Measurements from ENCODE around the gene PRSS50. TPM values are rescaled to one million over a fixed set of nuclear protein-coding genes. Genes with fewer than 3 reads are reported as not detected.
"Not testable (repeated sequence)": the region's sequence is repeated elsewhere in the genome, so short reads cannot be mapped to it uniquely, and the experiment has no call there.

The PRSS50 gene
- total RNA-seq, 4 donors from 2014 or later = not detected

GRCh38 chr3:46705022-46705530, 12.6 kb downstream of the PRSS50 start:
- in situ Hi-C loops (cut with MboI; ENCODE audit: low sequenced_read_pairs in 4 of 4) (loop anchor here (5.0 to 25.0 kb wide), 3 partner anchors 187 to 632 kb away; no protein-coding TSS in a partner anchor), intact Hi-C loops (cut with DNase I; ENCODE audit: low total_unique reads) (loop anchor here (1.0 to 5.0 kb wide), 4 partner anchors 142 to 292 kb away; no protein-coding TSS in a partner anchor)
- Histone ChIP-seq H3K27me3 (no peaks in the 10 kb centered on the region), H3K9me3 (no peaks in the 10 kb centered on the region), H3K4me3 (no peak overlapping the region), H3K36me3 (no peaks in the 10 kb centered on the region), H3K27ac (no peak overlapping the region), H3K4me1 (peaks cover 15 to 34% of the 10 kb centered on the region in 2 donors)
- TF ChIP-seq POLR2A (IDR thresholded peaks at IDR 0.05) = no peak
- TF ChIP-seq, protein P1, sequence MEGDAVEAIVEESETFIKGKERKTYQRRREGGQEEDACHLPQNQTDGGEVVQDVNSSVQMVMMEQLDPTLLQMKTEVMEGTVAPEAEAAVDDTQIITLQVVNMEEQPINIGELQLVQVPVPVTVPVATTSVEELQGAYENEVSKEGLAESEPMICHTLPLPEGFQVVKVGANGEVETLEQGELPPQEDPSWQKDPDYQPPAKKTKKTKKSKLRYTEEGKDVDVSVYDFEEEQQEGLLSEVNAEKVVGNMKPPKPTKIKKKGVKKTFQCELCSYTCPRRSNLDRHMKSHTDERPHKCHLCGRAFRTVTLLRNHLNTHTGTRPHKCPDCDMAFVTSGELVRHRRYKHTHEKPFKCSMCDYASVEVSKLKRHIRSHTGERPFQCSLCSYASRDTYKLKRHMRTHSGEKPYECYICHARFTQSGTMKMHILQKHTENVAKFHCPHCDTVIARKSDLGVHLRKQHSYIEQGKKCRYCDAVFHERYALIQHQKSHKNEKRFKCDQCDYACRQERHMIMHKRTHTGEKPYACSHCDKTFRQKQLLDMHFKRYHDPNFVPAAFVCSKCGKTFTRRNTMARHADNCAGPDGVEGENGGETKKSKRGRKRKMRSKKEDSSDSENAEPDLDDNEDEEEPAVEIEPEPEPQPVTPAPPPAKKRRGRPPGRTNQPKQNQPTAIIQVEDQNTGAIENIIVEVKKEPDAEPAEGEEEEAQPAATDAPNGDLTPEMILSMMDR (IDR thresholded peaks at IDR 0.05 in 4 of 5, conservative IDR thresholded peaks at IDR 0.05 in 1 of 5) = peak; percentile 94 to 99 (median 98)
- DNase-seq = peak; percentile 52 to 70
- peak; percentile 85 to 89 for ATAC-seq

DNA sequence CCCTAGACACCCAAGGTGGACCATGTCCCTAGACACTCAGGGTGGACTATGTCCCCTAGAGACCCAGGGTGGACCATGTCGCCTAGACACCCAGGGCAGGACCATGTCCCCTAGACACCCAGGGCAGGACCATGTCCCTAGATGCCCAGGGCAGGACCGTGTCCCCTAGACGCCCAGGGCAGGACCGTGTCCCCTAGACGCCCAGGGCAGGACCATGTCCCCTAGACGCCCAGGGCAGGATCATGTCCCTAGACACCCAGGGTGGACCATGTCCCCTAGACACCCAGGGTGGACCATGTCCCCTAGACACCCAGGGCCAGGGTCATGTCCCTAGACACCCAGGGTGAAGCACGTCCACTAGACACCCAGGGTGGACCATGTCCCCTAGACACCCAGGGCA, 13.3 kb downstream of the PRSS50 start:
- H3K9me3 ChIP-seq, H3K36me3 ChIP-seq, ATAC-seq, H3K4me3 ChIP-seq, H3K27ac ChIP-seq, H3K27me3 ChIP-seq: not testable (repeated sequence)
- DNase-seq = peak in 1 of 2 donors; percentile 9
- H3K4me1 ChIP-seq = peaks cover 22 to 36% of the 10 kb centered on the region in 2 donors
- intact Hi-C loops (cut with DNase I; ENCODE audit: low total_unique reads) (loop anchor here (5.0 kb wide), 1 partner anchor 618 kb away; no protein-coding TSS in a partner anchor), in situ Hi-C loops (cut with MboI; ENCODE audit: low sequenced_read_pairs in 4 of 4) (loop anchor here (5.0 to 25.0 kb wide), 3 partner anchors 208 to 633 kb away; no protein-coding TSS in a partner anchor)

DNA sequence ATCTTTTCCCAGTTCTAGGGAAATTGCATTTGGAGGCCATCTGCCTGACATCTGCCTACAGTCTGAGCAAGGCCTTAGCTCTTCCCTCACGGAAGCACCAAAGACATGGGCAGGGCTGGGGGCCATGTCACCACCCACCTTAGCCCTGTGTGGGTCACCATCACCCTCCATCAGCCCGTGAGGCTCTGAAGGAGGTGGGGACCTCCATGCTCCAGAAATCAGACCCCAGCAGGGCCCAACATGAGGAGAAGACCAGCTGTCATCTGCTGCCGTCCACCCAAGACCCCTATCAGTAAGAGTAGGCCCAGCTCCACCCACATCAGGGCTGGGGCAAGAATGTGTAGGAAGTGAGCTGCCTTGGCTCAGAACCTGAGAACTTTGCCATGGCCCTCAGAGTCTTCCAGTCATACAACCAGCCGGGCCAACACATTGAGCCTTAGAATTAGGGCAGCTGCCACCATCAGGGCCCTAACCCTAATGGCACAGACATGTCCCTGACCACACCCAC, 14.6 kb downstream of the PRSS50 start:
- intact Hi-C loops (cut with DNase I; ENCODE audit: low total_unique reads) = loop anchor here (1.0 to 5.0 kb wide), 2 partner anchors 206 to 619 kb away; no protein-coding TSS in a partner anchor
- peaks cover 23 to 29% of the 10 kb centered on the region in 2 donors for H3K4me1 ChIP-seq

GRCh38 chr3:46702246-46703012, 15.2 kb downstream of the PRSS50 start:
- in situ Hi-C loops (cut with MboI; ENCODE audit: low sequenced_read_pairs in 4 of 4) (loop anchor here (5.0 to 25.0 kb wide), 3 partner anchors 210 to 635 kb away; no protein-coding TSS in a partner anchor), intact Hi-C loops (cut with DNase I; ENCODE audit: low total_unique reads) (loop anchor here (1.0 to 5.0 kb wide), 2 partner anchors 207 to 620 kb away; no protein-coding TSS in a partner anchor)
- DNase-seq = peak in 1 of 2 donors; percentile 43
- ATAC-seq = peak in 1 of 2 donors; percentile 50
- Histone ChIP-seq H3K36me3 (no peaks in the 10 kb centered on the region), H3K4me3 (no peak overlapping the region), H3K27ac (peak overlapping the region in 1 of 4 donors; percentile 26), H3K4me1 (peaks cover 26 to 27% of the 10 kb centered on the region in 2 donors), H3K27me3 (no peaks in the 10 kb centered on the region), H3K9me3 (no peaks in the 10 kb centered on the region)
- TF ChIP-seq, protein P1 (IDR thresholded peaks at IDR 0.05 in 4 of 5, conservative IDR thresholded peaks at IDR 0.05 in 1 of 5) = no peak
- TF ChIP-seq POLR2A (IDR thresholded peaks at IDR 0.05) = no peak

More for the DNA sequence above, 14.6 kb downstream of the PRSS50 start:
- in situ Hi-C loops (cut with MboI; ENCODE audit: low sequenced_read_pairs in 4 of 4) = loop anchor here (5.0 to 25.0 kb wide), 3 partner anchors 209 to 634 kb away; no protein-coding TSS in a partner anchor
- no peak for DNase-seq
- ATAC-seq = no peak
- no peak overlapping the region for H3K4me3 ChIP-seq
- TF ChIP-seq, protein P1 (IDR thresholded peaks at IDR 0.05 in 4 of 5, conservative IDR thresholded peaks at IDR 0.05 in 1 of 5) = no peak
- no peak for TF ChIP-seq POLR2A (IDR thresholded peaks at IDR 0.05)
- no peaks in the 10 kb centered on the region for H3K36me3 ChIP-seq
- H3K27ac ChIP-seq = peak overlapping the region in 1 of 4 donors; percentile 26
- no peaks in the 10 kb centered on the region for H3K27me3 ChIP-seq
- H3K9me3 ChIP-seq = no peaks in the 10 kb centered on the region

All from gastrocnemius medialis (tissue), 4 donors.